ENCODE data around the gene TMEM218. TPM values are rescaled to one million over a fixed set of nuclear protein-coding genes. Genes with fewer than 3 reads are reported as not detected.

TMEM218 gene
- total and polyA plus RNA-seq, 2 of the 8 experiments (the other 6 are each of a cell fraction or from before 2014, with no cell fraction given), result 17.0 to 33.5 TPM

DNA sequence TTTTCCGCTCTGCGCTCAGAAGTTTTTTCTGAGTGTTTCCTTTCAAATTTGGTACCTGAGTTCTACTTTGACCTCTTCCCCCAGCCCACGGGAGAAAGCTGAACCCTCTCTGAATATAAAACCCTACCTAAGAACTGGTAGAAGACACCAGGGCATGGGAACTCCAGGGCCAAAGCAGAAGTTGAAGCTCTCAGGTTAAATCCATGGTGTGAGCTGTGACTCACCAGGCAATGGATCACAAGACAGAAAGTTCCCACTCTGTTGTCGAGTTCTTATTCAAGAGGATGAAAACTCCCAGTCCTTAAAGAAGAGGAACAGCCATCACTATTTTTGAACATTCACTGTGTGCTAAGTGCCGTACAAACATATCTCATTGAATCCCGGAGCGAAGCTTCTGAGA lies 8.9 kb downstream of the TMEM218 start:
- Histone ChIP-seq H2AK5ac (ENCODE audit: low read depth, low read length) (no peak overlapping the region), H4K8ac (ENCODE audit: extremely low read depth, insufficient read depth, low read length) (no peak overlapping the region), H2BK20ac (ENCODE audit: low read length) (no peak overlapping the region), H2BK15ac (ENCODE audit: low read length) (no peak overlapping the region), H3K27me3 (replicated peaks in 1 of 4; ENCODE audit: control insufficient read depth in 3 of 4, extremely low read depth in 1 of 4, insufficient read depth in 3 of 4, low read length in 3 of 4) (no peaks in the 10 kb centered on the region), H3K4ac (replicated peaks; ENCODE audit: insufficient read length, low read depth, low read length) (no peak overlapping the region), H3K79me1 (ENCODE audit: low read depth, low read length) (no peaks in the 10 kb centered on the region; the same call in 1 of the 2 replicates), H3K18ac (ENCODE audit: extremely low read depth, low read length) (no peak overlapping the region), H3K23ac (ENCODE audit: insufficient read length) (no peak overlapping the region), H3K36me3 (ENCODE audit: control insufficient read depth in 2 of 4, insufficient read depth in 4 of 4, low read length in 3 of 4) (peaks cover 0 to 18% (median 8%) of the 10 kb centered on the region in 4 experiments; a peak in 6 of 8 replicates), H4K91ac (replicated peaks; ENCODE audit: insufficient read length, low read length) (no peak overlapping the region), H3K23me2 (ENCODE audit: low read depth, low read length) (no peaks in the 10 kb centered on the region), H3K9me3 (ENCODE audit: insufficient read depth in 2 of 2, low read depth in 1 of 2, low read length in 1 of 2) (peaks cover 14 to 19% of the 10 kb centered on the region in 2 experiments), H4K5ac (ENCODE audit: insufficient read length, low read depth, low read length) (no peak overlapping the region), H3K4me3 (ENCODE audit: extremely low read depth in 1 of 4, insufficient read depth in 2 of 4, low read depth in 3 of 4, low read length in 4 of 4) (no peak overlapping the region), H3K9ac (replicated peaks in 1 of 4; ENCODE audit: extremely low read depth in 1 of 4, low read depth in 3 of 4, low read length in 3 of 4) (no peak overlapping the region), H2BK12ac (ENCODE audit: low read depth, low read length) (no peak overlapping the region), H3K4me1 (replicated peaks in 1 of 4; ENCODE audit: control insufficient read depth in 3 of 4, insufficient read depth in 4 of 4, low read length in 3 of 4) (no peaks in the 10 kb centered on the region; a peak in 2 of 7 replicates), H2BK120ac (replicated peaks; ENCODE audit: low read depth, low read length) (no peak overlapping the region), H3K14ac (ENCODE audit: insufficient read length) (no peak overlapping the region), H3K27ac (ENCODE audit: low read depth, low read length) (no peak overlapping the region), H3K4me2 (ENCODE audit: insufficient read depth in 1 of 2, low read depth in 2 of 2, low read length in 2 of 2) (no peak overlapping the region), H2AFZ (ENCODE audit: low read length) (no peak overlapping the region), H4K20me1 (replicated peaks in 1 of 2; ENCODE audit: control insufficient read depth in 1 of 2, insufficient read depth in 2 of 2, low read length in 2 of 2) (no peaks in the 10 kb centered on the region), H2BK5ac (ENCODE audit: low read depth, low read length) (no peak overlapping the region), H3K56ac (replicated peaks; ENCODE audit: insufficient read length, low read depth, low read length) (no peak overlapping the region), H3K79me2 (ENCODE audit: control insufficient read depth in 1 of 2, insufficient read depth in 2 of 2, low read length in 2 of 2) (0 out of 4 replicates have a peak, but pooled peaks cover 0 to 7% of the 10 kb centered on the region in 2 experiments)
- POLR2A ChIA-PET (ENCODE audit: partially characterized antibody), result interaction anchor here (0.6 kb wide), 1 partner anchor 64 kb away, joined by 3 read pairs; no protein-coding TSS in a partner anchor
- CTCF ChIA-PET (ENCODE audit: partially characterized antibody), result interaction anchor here (0.6 to 2.1 kb wide), 8 partner anchors 9 to 1139 kb away, joined by 3 to 9 read pairs (median 4); no protein-coding TSS in a partner anchor
- no peak for FAIRE-seq
- WGBS, 2 experiments (ENCODE audit: extremely low coverage in 1 of 2, insufficient coverage in 1 of 2, insufficient read length in 1 of 2, insufficient replicate concordance in 2 of 2, low coverage in 1 of 2, low lambda C conversion rate in 2 of 2, missing lambda C conversion rate in 1 of 2), result 95% methylated on average over 7 of the region's 7 CpGs; no CpG with 5 or more reads in 1 of the 2 experiments
- no peak for DNase-seq (ENCODE audit: low read depth in 1 of 2, low spot score in 2 of 2)
- no peak for TF ChIP-seq SP1 (IDR thresholded peaks at IDR 0.05; ENCODE audit: low read depth, low read length)
- TF ChIP-seq RXRA (IDR thresholded peaks at IDR 0.05; ENCODE audit: insufficient read depth, low read depth, low read length), result no peak
- TF ChIP-seq CREB1 (IDR thresholded peaks at IDR 0.05), result no peak
- TF ChIP-seq SP4 (IDR thresholded peaks at IDR 0.05; ENCODE audit: low read length), result no peak
- TF ChIP-seq CBX8 (IDR thresholded peaks at IDR 0.05; ENCODE audit: borderline replicate concordance, low read depth, low read length), result no peak
- TF ChIP-seq, protein P1, sequence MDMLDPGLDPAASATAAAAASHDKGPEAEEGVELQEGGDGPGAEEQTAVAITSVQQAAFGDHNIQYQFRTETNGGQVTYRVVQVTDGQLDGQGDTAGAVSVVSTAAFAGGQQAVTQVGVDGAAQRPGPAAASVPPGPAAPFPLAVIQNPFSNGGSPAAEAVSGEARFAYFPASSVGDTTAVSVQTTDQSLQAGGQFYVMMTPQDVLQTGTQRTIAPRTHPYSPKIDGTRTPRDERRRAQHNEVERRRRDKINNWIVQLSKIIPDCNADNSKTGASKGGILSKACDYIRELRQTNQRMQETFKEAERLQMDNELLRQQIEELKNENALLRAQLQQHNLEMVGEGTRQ (IDR thresholded peaks at IDR 0.05; ENCODE audit: low read length), result no peak
- no peak for TF ChIP-seq NRF1 (IDR thresholded peaks at IDR 0.05; ENCODE audit: low read depth, low read length)
- TF ChIP-seq SAP30 (IDR thresholded peaks at IDR 0.05; ENCODE audit: insufficient read depth, insufficient replicate concordance, low read length), result no peak
- TF ChIP-seq RAD21 (IDR thresholded peaks at IDR 0.05 in 1 of 2, conservative IDR thresholded peaks at IDR 0.05 in 1 of 2; ENCODE audit: low read depth in 2 of 2, low read length in 2 of 2), result no peak
- TF ChIP-seq EZH2 (IDR thresholded peaks at IDR 0.05; ENCODE audit: low read depth, low read length, severe bottlenecking), result no peak
- TF ChIP-seq NANOG (IDR thresholded peaks at IDR 0.05; ENCODE audit: insufficient read depth, low read depth, low read length, poor library complexity, severe bottlenecking), result no peak
- no peak for TF ChIP-seq KDM1A (IDR thresholded peaks at IDR 0.05; ENCODE audit: borderline replicate concordance, low read length)
